OCI-LY1 (cell line): ENCODE data around the gene ARHGEF28.

Source experiments
- H2AFZ ChIP-seq: fragments of 200-600 bp; sonication (generic), shearing (Covaris generic); 2 replicates; pipeline ENCODE4 v1.6.0; 2014; ENCODE audit warnings: antibody characterized with exemption, mild to moderate bottlenecking, low read length
- H3F3A ChIP-seq: fragments of 200-600 bp; sonication (generic), shearing (Covaris generic); 2 replicates; pipeline ENCODE4 v1.6.0; 2014; ENCODE audit warnings: mild to moderate bottlenecking, antibody characterized with exemption, low read length, moderate library complexity; ENCODE audit not compliant: insufficient read depth
- H3K27ac ChIP-seq: fragments of 200-600 bp; sonication (generic); 2 replicates; pipeline ENCODE4 v1.5.1; 2014; ENCODE audit warnings: low read length, mixed run types, mild to moderate bottlenecking, low read depth; ENCODE audit not compliant: poor library complexity, severe bottlenecking
- H3K27me3 ChIP-seq: fragments of 200-600 bp; sonication (generic); 2 replicates; pipeline ENCODE4 v1.6.0; 2014; ENCODE audit warnings: antibody characterized with exemption, mild to moderate bottlenecking, low read length, moderate library complexity; ENCODE audit not compliant: insufficient read depth
- H3K36me3 ChIP-seq: fragments of 200-600 bp; sonication (generic); 2 replicates; pipeline ENCODE4 v1.6.1; 2014; ENCODE audit warnings: mild to moderate bottlenecking, antibody characterized with exemption, low read length, moderate library complexity, mixed read lengths; ENCODE audit not compliant: insufficient read depth
- H3K4me1 ChIP-seq: fragments of 200-600 bp; sonication (generic); 2 replicates; pipeline ENCODE4 v1.5.1; 2014; ENCODE audit warnings: mild to moderate bottlenecking, low read length, moderate library complexity; ENCODE audit not compliant: insufficient read depth, severe bottlenecking
- H3K4me2 ChIP-seq: fragments of 200-600 bp; sonication (generic), shearing (Covaris generic); 2 replicates; pipeline ENCODE4 v1.6.1; 2014; ENCODE audit warnings: low read length
- H3K4me3 ChIP-seq: fragments of 200-600 bp; sonication (generic); 2 replicates; pipeline ENCODE4 v1.5.1; 2014; ENCODE audit warnings: low read length, low read depth, mild to moderate bottlenecking, mixed read lengths; ENCODE audit not compliant: poor library complexity, severe bottlenecking
- H3K79me2 ChIP-seq: fragments of 200-600 bp; shearing (Covaris generic); 2 replicates; pipeline ENCODE4 v1.6.1; 2016; ENCODE audit warnings: mixed run types, low read length, mixed read lengths; ENCODE audit not compliant: insufficient read depth
- H3K9ac ChIP-seq: fragments of 200-600 bp; sonication (generic), shearing (Covaris generic); 2 replicates; pipeline ENCODE4 v1.6.1; 2014; ENCODE audit warnings: mild to moderate bottlenecking, low read length, mixed read lengths
- H3K9me2 ChIP-seq: fragments of 200-600 bp; sonication (generic), shearing (Covaris generic); 2 replicates; pipeline ENCODE4 v1.6.1; 2014; ENCODE audit warnings: low read depth, mild to moderate bottlenecking, low read length, mixed read lengths
- H3K9me3 ChIP-seq: fragments of 200-600 bp; shearing (Covaris generic); 2 replicates; pipeline ENCODE4 v1.6.1; 2014; ENCODE audit warnings: low read length, mixed read lengths
- H4K20me1 ChIP-seq: fragments of 200-600 bp; sonication (generic), shearing (Covaris generic); 2 replicates; pipeline ENCODE4 v1.6.0; 2016; ENCODE audit warnings: mild to moderate bottlenecking, low read length; ENCODE audit not compliant: insufficient read depth
- CTCF ChIP-seq: fragments of 200-600 bp; sonication (generic), shearing (Covaris generic); IDR thresholded peaks from 2 replicates; pipeline ENCODE4 v1.5.1; 2017; ENCODE audit warnings: mild to moderate bottlenecking, antibody characterized with exemption, low read length, moderate library complexity, mixed read lengths
- EZH2 ChIP-seq: fragments of 200-600 bp; sonication (generic), shearing (Covaris generic); IDR thresholded peaks from 2 replicates; pipeline ENCODE4 v1.8.0; 2017; ENCODE audit warnings: borderline replicate concordance, mixed run types, mild to moderate bottlenecking, antibody characterized with exemption, low read length, moderate library complexity, mixed read lengths

Gene ARHGEF28

GRCh38 chr5:73826301-73827105 is 200.5 kb downstream of the ARHGEF28 start:
- no peaks in the 10 kb centered on the region for H3F3A ChIP-seq
- no peaks in the 10 kb centered on the region for H3K79me2 ChIP-seq
- no peak overlapping the region for H2AFZ ChIP-seq
- H3K27me3 ChIP-seq = no peaks in the 10 kb centered on the region
- no peak overlapping the region for H3K27ac ChIP-seq
- no peak overlapping the region for H3K4me2 ChIP-seq
- no peaks in the 10 kb centered on the region for H4K20me1 ChIP-seq
- no peak overlapping the region for H3K9ac ChIP-seq
- H3K4me1 ChIP-seq = no peaks in the 10 kb centered on the region
- no peak for TF ChIP-seq CTCF
- TF ChIP-seq EZH2 = no peak
- H3K9me2 ChIP-seq = no peaks in the 10 kb centered on the region
- no peaks in the 10 kb centered on the region for H3K9me3 ChIP-seq
- no peak overlapping the region for H3K4me3 ChIP-seq
- no peaks in the 10 kb centered on the region for H3K36me3 ChIP-seq

GRCh38 chr5:73827106-73827450 is 201.1 kb downstream of the ARHGEF28 start:
- H3F3A ChIP-seq = no peaks in the 10 kb centered on the region
- H2AFZ ChIP-seq = no peak overlapping the region
- H4K20me1 ChIP-seq = no peaks in the 10 kb centered on the region
- H3K27me3 ChIP-seq = no peaks in the 10 kb centered on the region
- H3K4me3 ChIP-seq = no peak overlapping the region
- no peak overlapping the region for H3K4me2 ChIP-seq
- H3K79me2 ChIP-seq = no peaks in the 10 kb centered on the region
- H3K9me3 ChIP-seq = no peaks in the 10 kb centered on the region
- H3K9me2 ChIP-seq = no peaks in the 10 kb centered on the region
- H3K4me1 ChIP-seq = no peaks in the 10 kb centered on the region
- no peak overlapping the region for H3K9ac ChIP-seq
- TF ChIP-seq EZH2 (no peak), CTCF (no peak)
- no peak overlapping the region for H3K27ac ChIP-seq
- no peaks in the 10 kb centered on the region for H3K36me3 ChIP-seq

GRCh38 chr5:73828465-73828864 is 202.5 kb downstream of the ARHGEF28 start:
- H4K20me1 ChIP-seq = no peaks in the 10 kb centered on the region
- H3K27me3 ChIP-seq = no peaks in the 10 kb centered on the region
- H3K9me2 ChIP-seq = no peaks in the 10 kb centered on the region
- TF ChIP-seq EZH2 (no peak), CTCF (no peak)
- no peak overlapping the region for H3K9ac ChIP-seq
- H3K27ac ChIP-seq = no peak overlapping the region
- H3K4me1 ChIP-seq = no peaks in the 10 kb centered on the region
- H3K4me2 ChIP-seq = no peak overlapping the region
- no peak overlapping the region for H2AFZ ChIP-seq
- H3K4me3 ChIP-seq = no peak overlapping the region
- no peaks in the 10 kb centered on the region for H3K9me3 ChIP-seq
- H3K36me3 ChIP-seq = no peaks in the 10 kb centered on the region
- no peaks in the 10 kb centered on the region for H3K79me2 ChIP-seq
- H3F3A ChIP-seq = no peaks in the 10 kb centered on the region
